ENCODE results near the gene TTC7B.

The TTC7B gene

DNA sequence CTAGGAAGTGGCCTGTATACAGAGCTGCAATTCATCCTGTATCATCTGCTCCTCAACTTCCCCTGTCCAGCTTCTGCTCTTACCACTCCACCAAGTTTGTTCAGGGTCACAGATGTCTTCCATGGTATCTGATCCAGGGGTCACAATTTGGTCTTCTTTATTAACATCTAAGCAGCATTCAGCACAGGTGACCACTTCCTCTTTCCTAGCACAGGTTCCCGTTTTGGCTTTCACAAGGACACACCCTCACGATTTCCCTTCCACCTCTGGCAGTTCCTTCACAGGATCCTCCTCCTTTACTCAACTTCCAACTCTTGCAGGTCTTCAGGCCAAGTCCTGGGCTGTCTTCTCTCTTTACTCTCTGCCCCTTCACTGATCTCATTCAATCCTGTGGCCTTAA is 93.6 kb downstream of the TTC7B start:
- H3K9ac ChIP-seq (ENCODE audit: low read depth, low read length): no peak overlapping the region
- H3K4me1 ChIP-seq (ENCODE audit: insufficient read depth, low read length): peaks cover 5% of the 10 kb centered on the region; the same call in 1 of the 2 replicates
- no peaks in the 10 kb centered on the region for H3K36me3 ChIP-seq (ENCODE audit: insufficient read depth, low read length)
- no peak overlapping the region for H3K27ac ChIP-seq (ENCODE audit: low read depth, low read length)
- no peak overlapping the region for H3K4me3 ChIP-seq (ENCODE audit: low read length)
- 91% methylated on average over 2 of the region's 2 CpGs for WGBS
- no peaks in the 10 kb centered on the region for H3K27me3 ChIP-seq (ENCODE audit: insufficient read depth, low read length)
- H3K9me3 ChIP-seq (ENCODE audit: insufficient read depth, low read depth, low read length): no peaks in the 10 kb centered on the region

DNA sequence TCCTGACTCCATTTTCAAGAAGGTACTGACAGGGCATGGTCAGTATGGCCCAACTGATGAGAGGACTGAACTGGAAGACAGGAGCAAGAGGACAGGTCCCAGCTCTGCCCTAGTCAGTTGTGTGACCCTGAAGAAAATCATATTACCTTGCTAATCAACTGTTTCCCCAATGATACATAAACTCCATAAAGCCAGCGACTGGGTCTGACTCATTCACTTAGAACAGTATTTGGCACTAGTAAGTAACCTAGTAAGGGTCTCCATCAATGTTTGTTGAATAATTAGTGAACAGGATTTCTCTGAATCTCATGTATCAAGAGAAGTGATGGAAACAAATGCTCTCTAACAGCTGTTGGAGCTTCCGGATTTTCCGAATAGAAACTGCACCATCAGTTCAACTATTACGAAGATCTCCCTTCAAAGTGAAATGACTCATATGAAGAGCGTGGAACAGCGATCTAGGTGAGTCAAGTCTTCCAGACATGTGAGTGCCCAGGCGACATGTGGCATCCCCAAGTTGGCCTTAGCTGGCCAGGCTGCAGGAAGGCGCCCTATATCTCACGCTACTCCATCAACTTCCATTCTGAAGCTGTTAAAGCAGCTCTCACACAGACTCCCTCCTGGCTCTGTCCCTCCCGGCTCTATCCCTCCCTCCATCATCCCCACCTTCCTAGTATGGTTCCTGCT is 94.5 kb downstream of the TTC7B start:
- H3K4me1 ChIP-seq (ENCODE audit: insufficient read depth, low read length): peaks cover 5% of the 10 kb centered on the region; the same call in 1 of the 2 replicates

DNA sequence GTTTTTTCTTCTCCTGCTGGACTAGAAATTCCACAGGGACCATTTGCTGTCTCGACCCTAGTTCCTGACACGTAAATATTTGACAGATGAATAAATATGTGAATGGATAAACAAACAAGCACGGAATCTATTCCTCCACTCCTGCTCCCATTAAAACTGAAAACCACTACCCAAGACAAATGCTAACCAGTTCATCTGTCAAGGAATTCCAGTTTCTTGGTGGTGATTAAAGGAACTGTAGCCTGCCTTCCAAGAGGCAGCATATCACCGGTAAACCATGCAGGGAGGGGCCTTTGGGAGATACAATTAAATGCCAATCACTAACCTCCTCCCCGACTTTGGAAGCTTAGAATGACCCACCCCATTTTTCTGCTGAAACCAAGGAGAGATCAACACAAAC is 95.4 kb downstream of the TTC7B start:
- Histone ChIP-seq H3K27ac (ENCODE audit: low read depth, low read length) (no peak overlapping the region), H3K4me3 (ENCODE audit: low read length) (no peak overlapping the region), H3K9me3 (ENCODE audit: insufficient read depth, low read depth, low read length) (no peaks in the 10 kb centered on the region), H3K4me1 (ENCODE audit: insufficient read depth, low read length) (peaks cover 8% of the 10 kb centered on the region; the same call in 1 of the 2 replicates), H3K27me3 (ENCODE audit: insufficient read depth, low read length) (no peaks in the 10 kb centered on the region), H3K9ac (ENCODE audit: low read depth, low read length) (no peak overlapping the region), H3K36me3 (ENCODE audit: insufficient read depth, low read length) (no peaks in the 10 kb centered on the region)
- 85% methylated on average over 3 of the region's 5 CpGs for WGBS

More for the DNA sequence above, 94.5 kb downstream of the TTC7B start:
- no peak overlapping the region for H3K27ac ChIP-seq (ENCODE audit: low read depth, low read length)
- no peaks in the 10 kb centered on the region for H3K9me3 ChIP-seq (ENCODE audit: insufficient read depth, low read depth, low read length)
- no peaks in the 10 kb centered on the region for H3K36me3 ChIP-seq (ENCODE audit: insufficient read depth, low read length)
- H3K4me3 ChIP-seq (ENCODE audit: low read length): no peak overlapping the region
- no peak overlapping the region for H3K9ac ChIP-seq (ENCODE audit: low read depth, low read length)
- 94% methylated on average over 10 of the region's 10 CpGs for WGBS
- no peaks in the 10 kb centered on the region for H3K27me3 ChIP-seq (ENCODE audit: insufficient read depth, low read length)

DNA sequence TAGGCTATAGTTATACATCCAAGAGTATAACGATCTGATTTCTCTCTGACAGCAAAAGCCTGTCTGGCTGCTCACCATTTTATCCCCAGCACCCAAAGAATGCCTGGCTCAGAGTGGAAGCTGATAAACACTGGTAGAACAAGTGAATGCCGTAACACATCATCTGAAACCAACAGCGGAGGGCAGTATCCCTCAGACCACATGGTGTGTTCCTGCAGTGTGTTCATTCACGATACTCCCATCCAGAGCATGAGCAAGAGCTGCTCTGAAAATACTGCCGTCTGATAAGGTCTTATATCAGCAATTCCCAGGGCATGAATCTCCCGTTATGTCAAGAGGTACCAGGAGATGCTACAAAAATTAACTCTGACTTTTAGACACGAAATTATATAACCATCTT is 95.9 kb downstream of the TTC7B start:
- H3K4me1 ChIP-seq (ENCODE audit: insufficient read depth, low read length): peaks cover 9% of the 10 kb centered on the region; the same call in 1 of the 2 replicates
- WGBS: 93% methylated on average over 7 of the region's 7 CpGs
- H3K27me3 ChIP-seq (ENCODE audit: insufficient read depth, low read length): no peaks in the 10 kb centered on the region
- no peak overlapping the region for H3K27ac ChIP-seq (ENCODE audit: low read depth, low read length)
- H3K4me3 ChIP-seq (ENCODE audit: low read length): no peak overlapping the region
- no peaks in the 10 kb centered on the region for H3K36me3 ChIP-seq (ENCODE audit: insufficient read depth, low read length)
- H3K9ac ChIP-seq (ENCODE audit: low read depth, low read length): no peak overlapping the region
- H3K9me3 ChIP-seq (ENCODE audit: insufficient read depth, low read depth, low read length): no peaks in the 10 kb centered on the region

DNA sequence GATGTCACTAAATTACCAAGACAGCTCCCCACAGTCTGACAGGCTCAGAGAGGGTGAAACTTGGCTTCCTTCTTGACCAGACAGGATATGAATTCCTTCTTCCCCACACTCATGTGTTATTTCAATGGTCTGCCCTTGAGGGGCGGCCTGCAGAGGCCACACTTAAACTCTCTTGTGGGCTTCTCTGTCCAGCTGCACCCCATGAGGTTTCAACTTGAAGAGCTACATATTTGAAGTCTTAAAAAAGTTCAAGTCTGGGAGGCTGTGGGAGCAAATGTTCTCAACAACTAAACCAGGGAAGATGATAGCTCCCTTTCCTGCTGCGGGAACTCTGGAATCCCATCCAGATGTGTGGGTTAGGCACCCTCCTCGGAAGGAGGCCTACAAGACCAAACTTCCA is 98.3 kb downstream of the TTC7B start:
- no peak overlapping the region for H3K4me3 ChIP-seq (ENCODE audit: low read length)
- peaks cover 9% of the 10 kb centered on the region; the same call in 1 of the 2 replicates for H3K4me1 ChIP-seq (ENCODE audit: insufficient read depth, low read length)
- H3K27ac ChIP-seq (ENCODE audit: low read depth, low read length): no peak overlapping the region
- H3K9me3 ChIP-seq (ENCODE audit: insufficient read depth, low read depth, low read length): no peaks in the 10 kb centered on the region
- no peaks in the 10 kb centered on the region for H3K36me3 ChIP-seq (ENCODE audit: insufficient read depth, low read length)
- H3K27me3 ChIP-seq (ENCODE audit: insufficient read depth, low read length): no peaks in the 10 kb centered on the region
- 94% methylated on average over 3 of the region's 3 CpGs for WGBS
- no peak overlapping the region for H3K9ac ChIP-seq (ENCODE audit: low read depth, low read length)

DNA sequence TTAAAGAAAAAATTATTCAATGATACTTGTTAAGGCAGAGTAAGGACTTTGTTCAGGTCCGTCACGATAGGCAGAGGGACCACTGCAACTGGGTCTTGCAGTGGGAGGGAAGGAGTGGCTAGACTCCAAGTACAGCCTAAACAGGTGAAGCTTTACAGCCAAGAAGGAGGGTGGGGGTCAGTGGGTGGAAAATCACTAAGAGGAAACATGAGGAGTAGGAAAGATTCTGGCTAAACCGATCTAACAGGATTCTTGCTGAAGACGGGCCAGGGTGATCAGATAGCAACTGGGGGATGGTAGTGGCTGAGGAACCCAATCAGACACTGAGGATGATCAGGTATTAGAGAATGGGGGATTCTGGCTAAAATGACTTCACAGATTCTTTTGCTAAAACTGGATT is 100.2 kb downstream of the TTC7B start:
- no peak overlapping the region for H3K27ac ChIP-seq (ENCODE audit: low read depth, low read length)
- peaks cover 9% of the 10 kb centered on the region; the same call in 1 of the 2 replicates for H3K4me1 ChIP-seq (ENCODE audit: insufficient read depth, low read length)
- no peaks in the 10 kb centered on the region for H3K27me3 ChIP-seq (ENCODE audit: insufficient read depth, low read length)
- H3K36me3 ChIP-seq (ENCODE audit: insufficient read depth, low read length): no peaks in the 10 kb centered on the region
- no peaks in the 10 kb centered on the region for H3K9me3 ChIP-seq (ENCODE audit: insufficient read depth, low read depth, low read length)
- no peak overlapping the region for H3K4me3 ChIP-seq (ENCODE audit: low read length)
- no peak overlapping the region for H3K9ac ChIP-seq (ENCODE audit: low read depth, low read length)
- WGBS: 92% methylated on average over 4 of the region's 4 CpGs

DNA sequence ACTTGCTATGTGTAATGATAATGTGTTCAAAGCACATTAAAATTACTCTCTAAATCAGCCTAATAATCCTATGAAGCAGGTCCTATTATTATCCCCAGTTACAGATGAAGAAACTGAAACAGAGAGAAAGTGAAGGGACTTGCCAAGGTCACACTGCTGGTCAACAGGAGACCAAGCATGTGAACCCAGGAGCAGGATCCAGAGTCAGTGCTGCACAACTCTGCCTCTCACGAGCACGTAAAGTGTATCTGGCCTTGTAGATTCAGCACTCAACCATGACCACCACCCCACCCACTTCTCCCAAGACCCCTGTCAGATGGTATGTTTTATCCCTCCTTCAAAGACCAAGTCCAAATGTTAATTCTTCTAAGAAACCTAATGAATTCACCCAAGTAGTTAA is 100.7 kb downstream of the TTC7B start:
- H3K4me3 ChIP-seq (ENCODE audit: low read length): no peak overlapping the region
- no peaks in the 10 kb centered on the region for H3K36me3 ChIP-seq (ENCODE audit: insufficient read depth, low read length)
- H3K4me1 ChIP-seq (ENCODE audit: insufficient read depth, low read length): peaks cover 9% of the 10 kb centered on the region; the same call in 1 of the 2 replicates
- no peaks in the 10 kb centered on the region for H3K27me3 ChIP-seq (ENCODE audit: insufficient read depth, low read length)
- no peaks in the 10 kb centered on the region for H3K9me3 ChIP-seq (ENCODE audit: insufficient read depth, low read depth, low read length)
- H3K9ac ChIP-seq (ENCODE audit: low read depth, low read length): no peak overlapping the region
- 93% methylated on average over 2 of the region's 2 CpGs for WGBS
- no peak overlapping the region for H3K27ac ChIP-seq (ENCODE audit: low read depth, low read length)

DNA sequence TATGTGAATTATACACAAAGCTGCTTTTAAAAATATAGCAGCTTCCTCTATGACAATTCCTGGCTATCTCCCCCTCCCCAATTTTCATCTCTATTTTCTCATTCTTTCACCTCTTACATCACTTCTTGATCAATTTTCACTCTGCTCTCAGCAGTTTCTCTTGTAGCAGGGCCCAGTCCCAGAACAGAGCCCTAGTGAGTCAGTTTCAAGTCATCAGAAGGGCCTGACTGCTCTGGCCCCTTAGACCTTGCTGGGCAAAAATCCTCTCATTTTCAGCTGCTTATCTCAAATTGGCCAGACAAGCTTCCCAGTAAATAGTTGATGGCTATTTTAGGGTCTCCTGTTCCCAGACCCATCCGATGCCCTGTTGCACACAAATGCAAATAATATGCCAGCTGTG is 101.4 kb downstream of the TTC7B start:
- Histone ChIP-seq H3K4me3 (ENCODE audit: low read length) (no peak overlapping the region), H3K27ac (ENCODE audit: low read depth, low read length) (no peak overlapping the region), H3K27me3 (ENCODE audit: insufficient read depth, low read length) (no peaks in the 10 kb centered on the region), H3K9ac (ENCODE audit: low read depth, low read length) (no peak overlapping the region), H3K9me3 (ENCODE audit: insufficient read depth, low read depth, low read length) (no peaks in the 10 kb centered on the region), H3K4me1 (ENCODE audit: insufficient read depth, low read length) (peaks cover 9% of the 10 kb centered on the region; the same call in 1 of the 2 replicates), H3K36me3 (ENCODE audit: insufficient read depth, low read length) (no peaks in the 10 kb centered on the region)
- 97% methylated on average over 1 of the region's 1 CpG for WGBS

DNA sequence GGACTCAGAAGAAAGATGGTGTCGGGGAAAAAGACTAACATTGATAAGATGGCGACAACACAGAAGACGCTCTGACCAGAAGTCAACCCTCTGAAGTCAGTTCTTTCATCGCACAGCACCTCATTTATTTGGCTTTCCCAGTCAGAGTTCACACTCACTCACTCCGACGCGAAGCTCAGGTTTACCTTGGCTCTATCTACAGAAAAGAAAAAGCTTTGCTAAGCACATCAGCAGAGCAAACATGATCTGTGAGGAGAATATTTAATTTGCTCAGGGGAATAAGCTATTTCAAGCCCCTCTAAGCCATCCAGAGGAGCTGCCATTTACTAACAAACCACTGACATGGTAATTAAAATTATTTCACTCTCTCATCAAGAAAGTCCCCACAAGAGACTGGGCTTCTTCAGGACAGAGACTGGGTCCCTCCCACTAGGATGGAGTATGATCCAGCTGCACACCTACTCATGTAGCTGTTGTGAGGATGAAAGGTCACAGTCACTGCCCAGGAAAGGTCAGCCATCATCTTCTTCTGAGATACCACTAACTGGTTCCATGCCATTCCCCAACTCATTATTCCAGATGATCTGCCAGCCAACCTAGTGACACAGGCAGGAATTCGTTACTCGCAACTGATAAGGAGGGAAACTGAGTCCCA is 111.4 kb downstream of the TTC7B start:
- no peak overlapping the region for H3K4me3 ChIP-seq (ENCODE audit: low read length)
- WGBS: 92% methylated on average over 9 of the region's 9 CpGs
- H3K27ac ChIP-seq (ENCODE audit: low read depth, low read length): no peak overlapping the region
- H3K4me1 ChIP-seq (ENCODE audit: insufficient read depth, low read length): no peaks in the 10 kb centered on the region
- H3K36me3 ChIP-seq (ENCODE audit: insufficient read depth, low read length): no peaks in the 10 kb centered on the region
- no peaks in the 10 kb centered on the region for H3K9me3 ChIP-seq (ENCODE audit: insufficient read depth, low read depth, low read length)
- H3K27me3 ChIP-seq (ENCODE audit: insufficient read depth, low read length): no peaks in the 10 kb centered on the region
- no peak overlapping the region for H3K9ac ChIP-seq (ENCODE audit: low read depth, low read length)

DNA sequence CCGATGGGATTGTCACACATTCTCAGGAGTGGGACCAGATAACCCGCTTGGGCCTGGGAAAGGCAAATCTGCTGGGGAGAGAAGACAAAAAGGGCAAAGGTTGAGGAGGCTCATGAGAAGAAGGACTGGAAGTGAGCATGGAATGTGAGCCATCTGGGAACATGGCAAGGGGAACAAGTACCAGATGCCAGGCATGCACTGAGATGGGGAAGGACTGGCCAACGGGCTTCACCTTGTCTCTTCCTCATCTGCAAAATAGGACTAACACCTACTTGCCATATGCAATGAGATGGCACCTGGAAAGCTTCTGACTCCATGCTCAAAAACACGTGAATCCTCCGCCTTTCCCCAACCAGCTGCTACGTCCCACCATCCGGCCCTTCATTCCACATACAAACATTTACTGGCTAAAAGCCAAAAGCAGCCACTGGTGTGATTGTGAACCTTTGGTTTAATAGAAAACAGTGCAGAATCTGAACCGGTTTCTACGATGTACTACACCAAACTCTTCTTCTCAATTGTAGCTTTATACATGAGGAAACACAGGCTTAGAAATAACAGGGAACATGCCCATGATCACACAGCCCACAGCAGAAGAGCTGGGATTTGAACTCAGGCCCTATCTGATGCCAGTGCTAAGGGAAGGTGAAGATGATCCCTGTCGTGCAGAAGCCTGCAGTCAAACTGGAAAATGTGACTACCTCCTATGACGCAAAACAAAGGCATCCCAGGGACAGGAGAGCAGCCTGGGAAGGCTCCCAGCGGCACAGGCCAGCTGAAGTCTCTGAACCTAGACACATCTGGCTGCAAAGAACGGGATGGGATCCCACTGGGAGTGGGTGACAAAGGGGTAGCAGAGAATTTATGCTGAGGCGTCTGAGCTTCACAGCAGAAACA is 112.1 kb downstream of the TTC7B start:
- Histone ChIP-seq H3K27me3 (ENCODE audit: insufficient read depth, low read length) (no peaks in the 10 kb centered on the region), H3K36me3 (ENCODE audit: insufficient read depth, low read length) (no peaks in the 10 kb centered on the region), H3K4me3 (ENCODE audit: low read length) (no peak overlapping the region), H3K9me3 (ENCODE audit: insufficient read depth, low read depth, low read length) (no peaks in the 10 kb centered on the region), H3K4me1 (ENCODE audit: insufficient read depth, low read length) (no peaks in the 10 kb centered on the region), H3K9ac (ENCODE audit: low read depth, low read length) (no peak overlapping the region), H3K27ac (ENCODE audit: low read depth, low read length) (no peak overlapping the region)
- 91% methylated on average over 14 of the region's 14 CpGs for WGBS
